HG02623 (cell line): ENCODE measurements around the gene ITGB2.

ENCODE experiments used
- ATAC-seq: cut with Tn5 transposase; IDR thresholded peaks from one replicate; pipeline ENCODE4 v1.9.1; 2021; ENCODE audit warnings: moderate library complexity; ENCODE audit not compliant: unreplicated experiment

Gene ITGB2

DNA sequence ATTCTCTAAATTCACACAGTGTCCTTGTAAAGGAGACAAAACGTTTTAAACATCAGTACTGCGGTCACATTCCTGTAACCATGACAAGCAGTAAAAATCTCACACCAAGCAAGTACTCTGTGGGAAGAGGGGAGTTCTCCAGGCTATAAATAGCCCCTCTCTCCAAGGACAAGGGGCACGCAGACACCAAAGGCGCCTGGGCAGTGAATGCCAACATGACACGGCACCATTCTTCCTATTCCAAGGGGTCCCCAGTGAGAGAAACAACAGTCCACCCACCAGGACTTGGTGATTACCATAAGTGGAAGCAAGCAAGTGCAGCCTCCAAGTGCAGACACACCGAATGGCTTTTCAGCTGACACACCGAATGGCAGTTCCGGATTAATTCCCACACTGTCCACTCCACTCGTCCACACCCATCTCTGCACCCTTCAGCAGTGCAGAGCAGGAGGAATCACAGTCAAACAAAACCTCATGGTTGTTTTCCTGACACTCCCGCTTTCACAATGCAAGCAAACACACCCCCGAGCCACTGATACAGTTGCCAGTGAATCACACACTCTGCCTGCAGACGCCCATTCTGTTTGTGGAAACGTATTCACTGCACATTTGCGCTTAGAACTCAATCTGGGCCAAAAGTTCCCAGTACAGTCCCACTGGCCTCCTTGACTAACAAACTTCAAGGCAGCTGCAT, 49.0 kb downstream of the ITGB2 start:
- no peak for ATAC-seq

DNA sequence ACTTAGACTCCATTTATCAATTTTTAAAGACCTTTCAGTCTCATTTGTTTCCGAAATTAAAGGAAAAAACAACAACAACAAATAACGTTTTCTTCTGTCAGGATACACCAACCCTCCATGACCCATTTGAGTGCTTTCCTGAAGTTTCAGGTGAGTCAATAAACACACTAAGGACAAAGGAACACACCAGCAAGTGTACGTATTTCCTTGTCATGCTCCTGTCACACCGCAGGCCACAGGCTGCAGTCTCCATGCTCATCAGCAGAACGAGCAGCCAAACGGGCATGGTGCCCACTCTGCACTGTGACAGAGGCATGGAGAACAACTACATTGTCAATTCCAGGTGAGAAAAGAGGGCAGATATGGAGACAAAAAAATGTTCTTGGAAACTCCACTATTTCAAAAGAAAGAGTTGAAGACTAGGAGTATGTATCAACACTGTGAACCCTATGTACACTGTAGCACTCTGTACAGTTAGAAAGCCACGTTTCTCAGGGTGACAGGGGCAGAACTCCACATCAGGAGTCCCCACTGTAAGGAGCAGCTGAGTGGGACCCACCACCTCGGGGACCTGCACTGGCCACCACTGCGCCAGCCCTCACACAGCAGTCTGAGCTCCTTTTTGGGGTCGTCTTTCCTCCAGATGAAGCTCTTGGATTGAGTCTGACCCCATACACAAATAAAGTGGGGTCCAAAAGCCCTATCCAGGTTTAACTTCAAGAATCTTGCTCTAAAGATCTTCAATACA, 49.8 kb downstream of the ITGB2 start:
- ATAC-seq = no peak

DNA sequence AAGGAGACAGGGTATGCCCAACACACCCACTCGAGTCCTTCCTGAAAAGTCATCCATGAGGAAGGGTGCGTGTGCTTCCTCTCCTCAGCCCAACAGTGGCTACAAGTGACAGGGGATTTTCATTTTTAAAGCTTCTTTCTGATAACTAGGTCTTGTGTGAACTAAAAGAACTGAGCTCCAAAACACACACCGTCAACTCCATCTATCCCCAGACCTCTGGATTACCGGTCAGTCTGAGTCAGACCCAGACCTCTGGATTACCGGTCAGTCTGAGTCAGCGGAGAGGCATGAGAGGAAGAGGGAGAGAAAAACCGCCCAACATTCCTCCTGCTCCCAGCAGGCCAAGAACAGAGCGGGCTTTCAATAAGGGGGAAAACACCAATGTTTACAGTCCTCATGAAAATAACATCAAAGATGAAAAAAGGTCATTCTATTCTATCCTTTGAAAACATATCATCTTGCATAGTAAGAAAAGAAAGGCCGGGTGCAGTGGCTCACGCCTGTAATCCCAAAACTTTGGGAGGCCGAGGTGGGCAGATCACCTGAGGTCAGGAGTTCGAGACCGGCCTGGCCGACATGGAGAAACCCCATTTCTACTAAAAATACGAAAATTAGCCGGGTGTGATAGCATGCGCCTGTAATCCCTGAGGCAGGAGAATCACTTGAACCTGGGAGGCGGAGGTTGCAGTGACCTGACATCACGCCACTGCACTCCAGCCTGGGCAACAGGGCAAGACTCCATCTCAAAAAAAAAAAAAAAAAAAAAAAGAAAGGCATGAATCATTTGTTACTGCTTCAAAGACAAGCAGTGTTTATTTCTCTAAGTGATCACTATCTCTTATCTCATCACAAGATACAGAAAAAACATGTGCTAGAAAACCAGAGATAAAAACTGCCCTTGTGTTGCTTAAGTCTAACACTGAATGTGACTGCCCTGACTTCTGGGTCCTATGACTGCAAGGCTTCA, 50.6 kb downstream of the ITGB2 start:
- no peak for ATAC-seq

DNA sequence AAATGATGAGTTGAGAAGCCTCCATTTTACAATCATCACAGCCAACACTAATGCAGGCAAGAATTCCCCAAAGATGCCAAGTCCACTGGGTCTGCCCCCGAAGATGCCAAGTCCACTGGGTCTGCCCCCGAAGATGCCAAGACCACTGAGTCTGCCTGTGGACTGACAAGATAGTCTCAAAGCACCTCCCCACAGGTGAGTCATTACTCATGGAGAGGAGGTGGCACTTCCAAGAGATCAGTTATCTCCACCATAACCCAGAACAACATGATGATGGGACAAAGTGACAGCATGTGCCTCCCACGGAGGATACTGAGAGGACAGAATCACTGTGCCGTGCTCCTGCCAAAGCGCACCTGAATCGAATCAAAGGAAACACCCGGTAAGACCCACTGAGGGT, 52.0 kb downstream of the ITGB2 start:
- ATAC-seq = no peak

DNA sequence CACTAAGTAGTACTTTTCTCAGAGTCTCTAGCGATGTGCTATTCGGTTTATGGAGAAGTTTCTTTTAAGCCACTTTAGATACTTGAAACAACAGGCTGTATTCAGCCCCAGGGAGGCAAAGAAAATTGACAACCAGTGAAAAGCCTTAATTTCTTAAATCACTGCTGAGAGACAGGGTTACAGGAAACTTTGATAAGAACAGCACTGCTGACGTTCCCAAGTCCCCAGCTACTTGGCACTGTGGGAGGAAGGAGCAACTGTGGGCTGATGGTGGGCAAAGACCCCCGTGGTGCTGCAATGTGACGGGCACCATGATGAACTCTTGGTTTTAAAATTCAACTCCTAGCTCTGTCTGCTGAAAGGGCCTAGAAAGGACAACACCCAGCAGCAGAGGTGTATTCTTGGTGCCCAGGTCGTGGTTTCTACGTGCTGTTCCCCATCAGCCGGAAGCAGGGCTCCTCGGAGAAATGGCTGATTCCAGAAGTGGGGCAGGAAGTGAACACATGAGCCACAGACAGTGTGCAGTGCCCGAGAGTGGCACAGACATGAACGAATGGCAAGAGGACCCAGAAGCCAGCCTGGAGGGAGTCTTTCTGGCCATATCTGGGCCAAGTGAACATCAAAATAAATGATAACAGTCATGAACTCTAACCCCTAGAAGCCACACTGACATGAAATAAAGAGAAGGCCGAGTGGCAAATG, 52.5 kb downstream of the ITGB2 start:
- no peak for ATAC-seq

DNA sequence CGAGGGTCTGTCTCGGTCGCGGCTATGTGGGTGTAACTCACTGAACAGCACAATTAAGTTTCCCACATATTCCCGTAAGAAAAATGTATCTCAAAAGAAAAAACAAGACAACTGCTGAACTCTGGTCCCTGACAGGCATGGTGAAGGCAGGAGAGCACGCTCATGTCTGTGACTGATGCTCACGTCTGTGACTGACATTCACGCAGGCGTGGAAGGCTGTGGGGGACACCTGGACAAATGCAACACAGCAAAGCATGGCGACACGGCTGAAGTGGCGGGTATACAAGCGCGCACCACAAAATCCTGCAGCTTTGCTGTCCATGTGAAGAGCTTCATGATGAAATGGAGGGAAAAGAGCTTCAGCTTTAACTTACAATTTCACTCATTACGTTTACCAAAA, 53.2 kb downstream of the ITGB2 start:
- no peak for ATAC-seq

DNA sequence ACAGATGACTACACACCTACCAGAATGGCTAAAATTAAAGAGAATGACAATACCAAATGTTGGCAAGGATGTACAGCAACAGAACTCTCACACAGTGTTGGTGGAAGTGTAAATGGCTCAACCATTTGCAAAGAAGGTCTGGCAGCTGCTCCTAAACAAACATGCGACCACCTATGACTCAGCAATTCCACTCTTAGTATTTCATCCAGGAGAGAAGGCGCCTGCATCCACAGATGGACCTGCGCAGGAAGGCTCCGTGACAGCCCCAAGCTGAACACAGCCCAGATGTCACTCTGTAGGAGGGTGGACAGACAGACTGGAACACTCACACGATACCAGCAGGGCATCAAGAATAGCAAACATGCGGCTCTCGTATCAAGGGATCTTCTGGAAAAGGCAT, 53.9 kb downstream of the ITGB2 start:
- no peak for ATAC-seq

DNA sequence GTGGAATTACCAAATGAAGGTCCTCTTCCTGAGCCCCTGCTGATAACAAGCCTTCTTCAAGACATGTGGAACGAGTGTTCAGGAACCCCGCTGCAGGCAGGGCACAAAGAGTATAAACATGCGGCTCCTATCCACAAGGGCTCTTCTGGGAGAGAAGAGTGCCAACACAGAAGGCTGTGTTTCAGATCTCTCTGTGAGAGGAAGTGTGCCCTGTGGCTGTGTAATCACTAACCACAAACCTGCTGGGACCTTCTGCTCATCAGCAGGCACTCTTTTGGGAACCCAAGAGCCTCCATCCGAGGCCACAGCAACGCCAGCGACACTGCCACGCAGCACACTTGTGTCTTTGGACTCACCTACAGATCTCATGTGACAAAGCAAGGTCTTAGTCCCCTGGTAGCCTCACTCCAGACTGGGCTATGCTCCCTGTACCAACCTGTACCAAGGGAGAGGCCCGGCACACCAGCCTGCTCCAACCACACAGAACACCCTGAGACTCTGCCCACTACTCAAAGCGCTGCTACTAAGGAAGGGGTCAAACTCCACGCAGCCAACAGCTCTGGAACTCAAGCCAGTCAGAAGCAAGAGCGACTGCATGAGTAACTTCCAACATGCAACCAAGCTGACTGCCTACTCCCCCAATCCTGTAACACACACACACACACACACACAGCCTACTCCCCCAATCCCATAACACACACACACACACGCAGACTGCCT, 55.0 kb downstream of the ITGB2 start:
- ATAC-seq = no peak

DNA sequence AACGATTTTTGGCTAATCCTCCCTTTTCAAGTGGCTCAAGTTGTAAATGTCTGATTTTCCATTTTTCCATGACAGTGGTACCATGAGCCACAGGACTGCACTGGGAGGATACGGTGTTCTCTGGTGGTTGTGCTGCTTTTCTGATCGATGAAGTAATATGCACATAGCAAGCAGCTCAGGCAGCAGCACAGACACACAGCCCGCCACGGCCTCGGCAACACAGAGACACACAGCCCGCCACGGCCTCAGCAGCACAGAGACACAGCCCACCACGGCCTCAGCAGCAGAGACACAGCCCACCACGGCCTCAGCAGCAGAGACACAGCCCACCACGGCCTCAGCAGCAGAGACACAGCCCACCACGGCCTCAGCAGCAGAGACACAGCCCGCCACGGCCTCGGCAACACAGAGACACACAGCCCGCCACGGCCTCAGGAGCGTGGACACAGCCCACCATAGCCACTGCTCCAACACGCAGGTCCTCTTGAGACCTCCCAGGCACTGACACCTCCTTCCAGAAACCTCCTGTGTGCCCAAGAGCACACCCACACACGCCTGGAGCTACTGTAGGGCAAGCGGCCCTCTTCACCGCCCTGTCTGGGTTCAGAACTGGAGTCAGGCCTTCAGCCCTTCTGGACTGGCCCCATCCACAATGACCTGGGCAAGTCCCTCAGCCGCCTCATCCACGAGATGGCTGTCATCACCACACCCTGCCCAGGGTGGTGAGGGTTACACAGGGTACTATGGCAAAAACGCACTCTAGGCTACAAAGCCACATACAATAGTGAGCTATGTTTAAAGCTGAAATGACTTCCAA, 57.6 kb downstream of the ITGB2 start:
- no peak for ATAC-seq

DNA sequence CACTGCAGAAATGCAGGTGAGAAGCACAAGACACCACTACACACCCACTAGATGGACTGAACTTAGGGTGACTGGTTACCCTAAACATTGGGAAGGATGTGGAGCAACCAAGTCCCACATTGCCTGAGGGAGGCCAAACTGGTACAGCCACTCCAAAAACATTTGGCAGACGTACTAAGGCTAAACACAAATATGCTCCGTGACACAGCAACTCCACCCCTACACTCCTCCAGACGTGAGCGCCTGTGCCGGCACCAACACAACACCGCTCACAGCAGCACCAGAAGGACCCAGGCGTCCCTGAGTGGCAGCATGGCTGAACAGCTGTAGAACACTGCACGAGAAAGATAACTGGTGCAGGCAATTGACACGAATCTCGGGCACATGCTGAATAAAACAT, 61.9 kb downstream of the ITGB2 start:
- no peak for ATAC-seq

DNA sequence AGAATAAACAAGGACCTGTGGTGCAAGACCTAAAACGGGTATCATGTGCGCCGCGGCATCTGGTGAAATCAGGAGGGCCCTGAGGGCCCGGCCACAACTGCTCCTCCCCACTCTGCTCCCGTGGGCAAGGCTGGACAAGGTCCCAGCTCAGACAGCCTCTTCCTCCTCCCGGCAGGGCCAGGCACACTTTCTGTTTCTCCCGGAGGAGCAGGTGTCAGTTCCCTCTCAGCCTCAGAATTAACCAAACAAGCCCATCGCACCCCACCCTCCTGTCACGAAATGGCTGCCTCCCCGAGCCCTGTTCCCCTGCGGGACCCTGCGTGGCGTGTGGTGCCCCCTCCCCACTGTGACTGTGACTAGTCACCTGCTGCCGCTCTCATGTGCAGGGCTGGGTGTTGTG, 62.4 kb downstream of the ITGB2 start:
- no peak for ATAC-seq

DNA sequence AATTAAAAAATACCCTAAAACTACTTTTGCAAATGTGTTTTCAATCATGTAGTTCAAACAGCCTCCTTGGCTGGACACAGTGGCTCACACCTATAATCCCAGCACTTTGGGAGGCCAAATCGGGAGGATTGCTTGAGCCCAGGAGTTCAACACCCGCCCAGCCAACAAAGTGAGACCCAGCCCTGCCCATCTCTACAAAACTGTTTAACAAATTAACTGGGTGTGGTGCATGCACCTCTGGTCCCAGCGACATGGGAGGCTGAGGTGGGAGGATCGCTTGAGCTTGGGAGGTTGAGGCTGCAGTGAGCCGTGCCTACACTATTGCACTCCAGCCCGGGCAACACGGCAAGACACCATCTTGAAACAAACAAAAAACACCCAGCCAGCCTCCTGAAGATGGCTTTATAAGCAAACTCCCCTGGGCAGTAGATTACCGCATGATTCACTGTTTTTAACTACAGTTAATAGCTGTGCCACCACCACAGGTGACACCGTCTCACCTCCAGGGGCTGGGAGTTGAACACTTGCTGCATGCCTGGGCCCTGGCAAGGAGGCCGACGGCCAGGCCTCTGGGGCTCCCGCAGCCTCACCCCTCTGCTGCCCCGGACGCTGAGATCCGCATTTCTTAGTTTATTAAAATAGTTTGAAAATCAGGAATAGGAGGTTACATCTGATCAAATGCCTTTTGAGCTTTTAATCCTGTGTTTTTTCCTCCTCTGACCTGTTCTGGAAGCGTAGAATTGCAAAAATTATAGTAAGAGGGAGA, 63.4 kb downstream of the ITGB2 start:
- ATAC-seq = no peak

DNA sequence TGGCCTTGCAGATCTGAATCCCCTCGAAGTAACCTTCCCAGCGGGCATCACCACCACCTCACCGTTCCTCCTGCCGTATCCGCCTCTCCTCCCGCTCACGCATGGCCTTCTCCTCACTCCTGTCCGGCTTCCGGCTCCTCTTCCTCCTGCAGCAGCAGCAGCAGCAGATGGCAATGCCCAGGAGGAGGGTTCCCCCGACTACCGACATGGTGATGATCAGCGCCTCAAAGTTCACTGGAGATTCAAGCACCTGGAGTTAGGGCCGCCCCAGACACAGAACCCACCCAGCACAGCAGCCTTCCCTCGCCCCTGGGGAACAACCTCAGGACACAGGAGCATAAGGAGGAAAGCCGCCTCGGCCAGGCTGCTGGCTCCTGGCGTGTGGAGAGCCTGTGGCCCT, 64.6 kb downstream of the ITGB2 start:
- no peak for ATAC-seq

DNA sequence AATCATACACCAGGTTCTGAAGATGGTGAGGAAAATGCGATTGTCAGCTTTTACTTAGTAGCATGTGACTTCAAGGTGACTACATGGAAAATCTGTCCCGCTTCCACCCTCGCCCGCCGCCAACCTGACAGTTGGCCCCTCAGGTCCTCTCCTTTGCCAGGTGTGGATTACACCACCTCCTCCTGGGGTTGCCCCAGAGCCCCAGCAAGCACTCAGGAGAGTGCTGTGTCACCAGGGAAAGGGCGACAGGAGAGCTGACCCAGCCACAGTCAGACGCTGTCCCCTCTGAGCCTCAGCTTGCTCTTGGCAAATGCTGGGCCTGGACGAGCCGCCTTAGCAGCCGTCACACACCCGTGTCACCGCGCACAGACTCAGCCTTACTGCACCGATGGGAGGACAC, 65.1 kb downstream of the ITGB2 start:
- ATAC-seq = no peak

DNA sequence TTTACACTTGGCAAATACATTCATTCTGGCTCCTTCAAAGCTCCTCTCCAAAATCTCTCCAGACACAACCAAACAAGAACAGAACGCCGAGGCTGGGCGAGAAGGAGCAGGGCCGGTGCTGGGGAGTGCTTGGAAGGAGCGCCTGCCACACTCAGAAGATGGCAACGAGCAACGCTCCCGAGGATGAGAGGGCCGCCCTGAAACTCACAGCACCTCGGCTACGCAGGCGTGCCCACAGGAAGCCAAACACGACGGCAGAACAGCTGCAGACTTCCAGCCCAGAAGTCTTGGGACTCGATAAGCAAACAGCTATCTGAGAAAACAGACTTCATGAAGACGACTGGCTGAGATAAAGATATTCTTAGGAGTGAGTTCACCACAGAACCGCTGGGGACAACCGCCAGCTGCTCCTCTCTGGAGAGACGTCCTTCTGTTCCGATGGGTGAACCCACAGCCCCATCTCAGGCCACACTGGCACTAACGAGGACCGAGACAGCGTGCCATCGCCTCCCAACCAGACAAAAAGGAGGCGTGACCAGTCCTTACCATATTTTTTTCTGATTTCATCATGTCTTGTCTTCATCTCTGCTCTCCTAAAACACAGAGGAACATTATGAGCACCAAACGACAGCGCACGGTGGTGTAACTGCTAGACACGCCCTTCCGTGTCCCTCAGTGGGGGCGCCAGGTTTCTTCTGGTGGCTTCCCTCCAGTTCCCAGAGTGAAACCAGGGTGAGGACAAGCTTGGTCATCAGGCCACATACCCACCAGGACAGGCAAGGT, 65.8 kb downstream of the ITGB2 start:
- ATAC-seq = no peak

DNA sequence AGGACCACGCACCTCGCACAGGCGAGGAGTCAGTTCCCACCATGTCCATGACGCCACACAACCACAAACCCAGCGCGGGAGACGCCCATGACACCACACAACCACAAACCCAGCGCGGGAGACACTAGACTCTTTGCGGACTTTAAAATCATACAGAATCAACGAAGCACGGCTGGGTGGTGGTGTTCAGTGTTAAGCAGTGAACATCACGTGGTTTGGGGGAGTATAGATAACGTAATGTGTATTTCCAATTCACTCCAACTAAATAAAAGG, 66.4 kb downstream of the ITGB2 start:
- no peak for ATAC-seq

DNA sequence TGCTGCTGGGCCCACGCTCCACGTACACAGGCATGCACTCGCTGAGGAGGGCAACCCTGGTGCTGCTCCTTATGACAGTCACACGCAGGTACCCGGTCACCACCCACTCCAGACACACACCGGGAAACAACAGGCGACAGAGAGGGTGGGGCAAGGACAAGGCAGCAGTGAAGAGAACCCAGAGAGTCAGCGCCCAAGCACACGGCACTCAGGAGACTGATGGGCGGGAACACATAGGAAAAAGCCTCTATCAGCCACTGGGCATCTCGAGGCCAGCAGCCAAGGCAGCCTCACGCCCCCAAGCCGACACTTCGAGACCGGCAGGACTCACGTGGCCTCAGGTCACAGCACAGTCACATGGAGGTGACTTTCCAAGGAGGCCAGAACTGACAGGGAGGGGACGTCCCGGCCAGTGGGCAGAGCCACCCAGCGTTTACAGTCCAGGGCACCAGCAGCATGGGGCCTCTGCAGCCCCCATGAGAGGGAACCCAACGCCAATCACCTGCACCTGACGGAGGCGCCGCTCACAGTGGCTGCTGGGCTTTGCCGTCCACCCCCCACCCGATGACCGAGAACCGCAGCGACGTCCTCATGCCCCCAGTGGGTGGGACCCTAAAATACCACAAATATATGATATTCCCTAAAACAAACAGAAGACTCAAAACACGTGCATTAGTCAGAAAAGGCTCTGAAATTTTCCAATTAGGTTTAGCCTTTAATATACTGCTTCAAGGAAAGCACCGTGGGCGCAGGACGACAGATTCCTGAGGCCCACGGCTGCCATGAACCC, 66.9 kb downstream of the ITGB2 start:
- no peak for ATAC-seq
